NCI-H1436 treated with DMSO at 0.1 percent for 48 hours (cell line): Measurements from ENCODE around the gene FAM131B.

ENCODE experiments used
- DNase-seq: peaks from one replicate; lab custom pipeline; 2025; lab: John Stamatoyannopoulos, UW

FAM131B gene

GRCh38 chr7:143382126-143382790 is 19.7 kb upstream of the FAM131B start:
- DNase-seq: no peak

DNA sequence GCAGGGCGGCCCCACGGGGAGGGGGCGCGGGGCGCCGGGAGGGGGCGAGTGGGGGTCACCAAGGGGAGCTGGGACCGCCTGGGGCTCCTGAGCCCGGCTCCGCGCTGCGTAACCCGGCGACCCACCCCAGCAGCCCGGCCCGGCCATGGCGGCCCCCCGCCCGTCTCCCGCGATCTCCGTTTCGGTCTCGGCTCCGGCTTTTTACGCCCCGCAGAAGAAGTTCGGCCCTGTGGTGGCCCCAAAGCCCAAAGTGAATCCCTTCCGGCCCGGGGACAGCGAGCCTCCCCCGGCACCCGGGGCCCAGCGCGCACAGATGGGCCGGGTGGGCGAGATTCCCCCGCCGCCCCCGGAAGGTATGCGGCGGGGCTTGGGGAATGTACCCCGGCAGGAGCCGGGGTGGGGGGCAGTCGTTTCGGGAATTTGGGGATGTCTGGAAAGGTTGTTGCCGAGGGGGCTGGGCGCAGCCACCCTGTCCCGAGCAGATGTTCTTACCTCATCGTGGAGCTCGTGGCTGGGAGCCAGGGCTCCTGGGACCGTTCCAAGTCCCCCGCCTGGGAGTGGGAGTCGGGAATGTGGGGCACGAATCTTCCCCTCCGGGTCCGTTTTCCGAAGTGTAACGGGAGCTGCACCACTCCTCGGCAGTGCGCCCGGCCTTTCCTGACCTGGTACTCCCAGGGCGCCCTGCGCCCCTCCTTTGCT is 19.1 kb upstream of the FAM131B start:
- DNase-seq: no peak

DNA sequence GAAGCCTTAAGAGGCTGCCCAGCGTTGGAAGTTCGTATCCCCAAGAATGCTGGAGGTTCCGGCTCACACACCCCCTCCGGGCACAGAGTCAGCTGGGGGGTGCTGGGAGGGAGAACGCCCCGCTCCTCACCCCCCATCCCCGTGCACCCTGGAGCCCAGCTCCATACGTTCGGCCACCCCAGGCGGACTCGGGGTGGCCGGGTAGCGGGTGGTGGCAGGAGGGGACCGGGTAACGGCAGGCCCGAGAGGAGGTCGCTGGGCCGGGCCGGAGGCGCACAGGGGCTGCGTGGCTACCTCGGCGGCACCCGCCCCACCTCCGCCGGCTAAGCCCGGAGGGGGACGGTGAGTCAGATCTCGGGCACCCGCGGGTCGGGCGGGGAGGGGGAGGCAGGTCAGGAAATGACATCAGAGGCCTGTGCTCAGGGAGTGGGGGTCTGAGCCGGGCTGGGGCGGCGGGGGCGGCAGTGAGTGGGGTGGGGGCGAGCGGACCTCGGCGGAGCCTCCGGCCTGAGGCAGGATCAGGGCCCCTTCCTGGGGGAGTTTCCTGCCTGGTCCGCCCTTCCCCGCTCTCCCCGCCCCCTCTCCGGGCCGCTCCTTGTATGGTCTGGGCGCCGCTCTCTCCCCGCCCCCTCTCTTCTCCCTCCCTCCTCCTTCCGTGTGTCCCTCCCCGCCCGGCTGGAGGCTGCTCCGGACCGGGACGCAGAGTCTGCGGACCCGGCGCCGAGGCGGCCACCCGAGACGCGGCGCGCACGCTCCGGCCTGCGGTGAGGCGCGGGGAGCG is 18.3 kb upstream of the FAM131B start, which contains the start of gene ZYX:
Gene ZYX (plus strand): TSS at position 700 of the 781 bp plus-strand sequence. CDS start 227 bp downstream, outside the sequence.
- no peak for DNase-seq

DNA sequence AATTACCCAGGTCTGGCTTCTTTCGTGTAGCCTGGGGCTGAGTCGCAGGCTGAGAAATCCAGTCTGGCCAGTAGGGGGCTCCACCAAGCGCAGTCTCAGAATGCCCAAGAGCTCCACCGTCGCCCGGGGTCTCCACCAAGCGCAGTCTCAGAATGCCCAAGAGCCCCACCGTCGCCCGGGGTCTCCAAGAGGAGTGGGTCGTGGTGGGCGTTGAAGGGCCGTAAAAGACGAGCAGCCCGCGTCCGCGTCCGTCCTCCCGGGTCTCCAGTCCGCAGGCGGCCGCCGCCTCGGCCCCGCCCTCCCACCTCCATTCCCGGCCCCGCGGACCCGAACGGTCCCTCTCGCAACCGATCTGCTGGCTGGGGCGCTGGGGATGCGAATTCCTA is 17.7 kb upstream of the FAM131B start:
- no peak for DNase-seq

- DNase-seq: no peak
Observed at GRCh38 chr7:143379611-143380259, 17.2 kb upstream of the FAM131B start.

DNA sequence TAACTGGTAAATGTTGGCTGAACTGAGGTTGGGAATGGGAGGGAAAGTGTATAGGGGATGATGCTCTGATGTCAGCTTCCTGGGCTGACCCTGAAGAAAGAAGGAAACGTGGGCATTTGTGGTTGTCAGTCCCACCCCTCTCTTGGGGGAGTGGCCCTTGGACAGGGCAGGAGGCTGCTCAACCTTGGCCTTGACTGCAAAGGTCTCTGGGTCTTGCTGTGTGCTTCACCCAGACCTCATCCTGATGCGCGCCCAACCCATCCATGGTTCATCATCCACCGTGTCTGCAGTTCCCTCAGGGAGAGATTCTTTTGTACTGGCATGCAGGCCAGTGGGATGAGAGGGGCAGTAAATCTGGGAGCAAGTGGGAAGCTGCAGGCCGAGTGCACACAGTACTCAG is 13.9 kb upstream of the FAM131B start:
- DNase-seq: no peak

- DNase-seq: no peak
Observed at GRCh38 chr7:143375298-143376034, 13.0 kb upstream of the FAM131B start.

- no peak for DNase-seq
Observed at GRCh38 chr7:143374561-143374960, 12.0 kb upstream of the FAM131B start.

DNA sequence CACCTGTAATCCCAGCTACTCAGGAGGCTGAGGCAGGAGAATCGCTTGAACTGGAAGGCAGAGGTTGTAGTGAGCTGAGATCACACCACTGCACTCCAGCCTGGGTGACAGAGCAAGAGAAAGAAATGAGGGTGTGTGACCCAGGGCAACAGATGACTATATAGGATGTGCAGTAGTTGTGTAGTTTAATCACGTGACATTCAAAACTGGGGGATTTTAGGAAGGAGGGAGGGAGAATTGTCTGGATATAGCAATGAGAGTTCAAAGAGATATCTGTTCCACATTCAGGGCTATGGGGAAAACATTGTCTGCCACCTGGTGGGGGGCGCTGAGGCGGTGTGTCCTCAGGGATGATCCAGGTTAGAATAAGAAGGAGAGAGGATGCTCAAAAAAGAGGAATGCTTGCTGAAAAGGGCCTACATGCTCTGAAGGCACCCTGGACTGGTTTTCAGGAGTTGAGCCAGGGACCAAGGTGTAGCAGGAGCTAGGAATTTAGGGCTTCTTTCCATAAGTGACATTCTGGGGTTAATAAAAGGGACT is 10.8 kb upstream of the FAM131B start:
- no peak for DNase-seq

- no peak for DNase-seq
Observed at GRCh38 chr7:143372070-143372469, 9.6 kb upstream of the FAM131B start.

- no peak for DNase-seq
Observed at GRCh38 chr7:143369678-143370651, 7.5 kb upstream of the FAM131B start.

DNA sequence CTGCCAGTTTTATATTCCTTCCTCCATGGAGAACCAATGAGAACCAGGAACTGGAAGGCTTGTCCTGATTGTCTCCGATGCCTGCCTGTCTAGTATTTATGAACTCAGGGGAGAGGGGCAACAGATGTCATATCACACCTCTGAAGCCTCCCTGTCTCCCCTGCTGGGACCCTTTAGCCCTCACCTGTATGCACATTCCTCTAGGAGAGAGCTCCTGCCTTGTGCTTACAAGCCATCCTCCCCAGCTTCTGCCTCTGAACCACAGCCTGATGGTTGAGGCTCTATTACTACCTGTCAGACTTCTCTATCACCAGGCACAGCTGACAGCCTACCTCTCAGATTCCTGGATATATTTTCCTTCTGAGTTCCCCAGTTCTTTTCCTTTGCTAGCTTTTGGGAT is 5.9 kb upstream of the FAM131B start:
- no peak for DNase-seq

DNA sequence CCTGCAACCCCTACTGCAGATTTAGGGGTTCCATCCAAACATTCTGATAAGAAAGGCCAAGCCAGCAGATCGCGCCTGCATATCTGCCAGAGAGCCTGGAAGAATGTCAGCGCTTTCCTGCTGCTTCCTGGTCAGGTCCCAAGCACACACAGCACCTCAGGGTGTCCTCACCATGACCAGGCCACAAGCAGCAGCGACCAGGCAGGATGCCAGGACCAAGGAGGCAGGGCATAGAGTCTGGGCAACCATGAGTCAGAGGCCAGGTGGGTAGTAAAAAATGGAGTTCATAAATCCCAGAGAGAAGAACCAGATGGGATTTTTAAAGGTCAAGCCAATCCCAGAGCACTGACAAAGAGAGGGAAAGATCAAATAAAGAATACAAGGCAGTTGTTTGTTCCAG is 5.5 kb upstream of the FAM131B start:
- no peak for DNase-seq

DNA sequence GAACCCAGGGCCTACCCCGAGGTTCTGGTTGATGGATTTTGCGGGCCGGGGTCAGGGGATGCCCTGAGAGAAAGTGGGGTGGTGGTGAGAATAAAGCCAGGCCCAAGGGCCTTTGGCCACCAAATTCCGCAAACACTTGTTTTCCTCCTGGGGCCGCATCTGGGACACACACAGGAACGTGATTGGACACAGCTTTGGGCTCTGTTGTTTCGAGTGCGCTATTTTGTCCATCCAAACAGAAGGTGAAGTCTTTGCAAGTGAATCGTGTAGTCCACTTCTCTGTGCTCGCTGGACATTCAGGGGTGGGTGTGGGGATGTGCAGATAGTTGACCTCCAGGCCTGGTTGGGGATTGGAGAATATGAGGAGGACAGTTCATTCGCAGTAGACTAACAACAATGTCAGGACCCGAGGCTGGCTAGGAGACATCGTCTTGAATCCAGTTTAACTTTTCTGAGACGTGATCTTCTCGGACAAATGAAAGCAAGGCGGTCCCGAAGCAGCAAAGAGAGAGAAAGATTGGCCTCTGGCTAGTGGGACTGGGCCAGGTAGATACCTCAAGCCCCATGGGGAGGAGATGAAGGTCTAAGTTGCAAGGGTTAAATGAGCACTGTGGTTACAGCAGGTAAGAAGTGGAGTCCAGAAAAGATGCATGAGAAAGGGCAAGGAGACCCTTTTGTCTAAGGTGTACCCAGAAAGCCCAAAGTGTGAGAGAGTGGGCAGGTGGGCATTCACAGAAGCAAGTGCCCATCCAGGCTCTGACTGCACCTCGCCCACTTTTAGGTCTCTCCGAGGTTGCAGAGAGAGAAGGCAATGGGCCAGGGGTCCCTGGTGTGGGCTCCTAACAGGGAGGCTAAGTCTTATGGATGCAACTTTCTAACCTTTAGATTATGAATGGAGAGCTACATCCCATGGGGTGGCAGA is 764 bp upstream of the FAM131B start:
- no peak for DNase-seq

DNA sequence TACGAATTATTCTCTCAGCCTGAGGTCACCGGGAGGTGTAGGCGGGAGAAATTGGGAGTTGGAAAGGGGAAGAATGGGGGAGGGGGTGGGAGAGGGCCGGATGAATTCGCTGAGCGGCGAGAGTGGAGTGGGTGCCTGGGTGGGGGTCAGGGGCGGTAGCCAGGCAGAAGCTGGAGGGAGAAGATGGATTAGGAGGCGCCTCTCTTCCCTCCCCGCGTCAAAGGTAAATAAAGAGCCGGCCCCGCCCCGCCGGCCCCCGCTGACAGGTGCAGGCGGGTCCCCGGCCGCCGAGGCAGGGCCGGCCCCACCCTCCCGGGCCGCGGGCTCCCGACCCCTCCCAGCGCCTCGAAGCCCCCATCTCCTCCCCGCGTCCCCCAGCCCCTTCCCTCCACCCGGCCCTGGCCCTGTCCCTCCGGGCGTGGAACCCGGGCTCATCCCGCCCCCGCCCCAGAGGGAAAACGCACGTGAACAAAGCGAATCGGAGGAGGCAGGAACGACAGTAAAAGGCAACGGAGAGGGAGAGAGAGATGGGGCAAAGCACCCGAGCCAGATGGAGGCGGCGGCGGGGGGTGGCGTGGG is 872 bp downstream of the FAM131B start:
- DNase-seq: no peak

DNA sequence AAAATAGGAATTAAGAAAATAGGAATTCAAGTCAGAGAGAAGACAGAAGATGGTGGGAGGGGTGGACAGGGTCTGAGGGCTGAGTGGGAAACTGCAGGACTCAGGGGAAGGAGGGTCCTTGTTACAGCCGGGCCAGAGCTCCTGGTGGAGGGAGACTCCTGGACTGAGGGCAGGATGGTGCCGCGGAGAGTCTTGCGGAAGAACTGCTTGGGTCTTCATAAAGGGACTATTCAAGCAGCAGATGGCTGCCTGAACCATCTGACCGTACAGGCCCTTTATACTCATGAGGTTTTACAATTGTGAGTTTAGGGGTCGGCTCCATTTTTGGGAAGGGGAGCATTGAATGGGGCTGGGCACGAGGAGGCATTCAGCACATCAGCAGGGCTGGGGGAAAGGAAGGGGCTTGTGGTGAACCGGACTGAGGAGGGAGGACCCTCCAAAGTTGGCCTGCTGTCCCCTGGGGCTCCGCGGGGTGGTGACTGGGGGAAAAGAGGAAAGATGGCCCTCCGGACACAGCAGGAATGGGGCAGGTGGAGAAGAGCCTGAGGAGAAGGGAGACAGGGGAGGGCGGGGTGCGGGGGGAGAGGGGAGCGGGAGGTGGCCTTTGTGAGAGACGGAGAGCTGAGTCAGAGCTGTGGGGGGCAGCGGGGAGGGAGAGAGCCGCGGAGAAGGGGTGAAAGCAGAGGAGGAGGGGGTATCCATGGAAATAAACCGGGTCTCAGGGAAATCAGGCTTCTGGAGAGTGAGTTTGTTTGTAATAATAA is 1.5 kb downstream of the FAM131B start:
- DNase-seq: no peak

GRCh38 chr7:143359771-143360353 is 2.7 kb downstream of the FAM131B start:
- no peak for DNase-seq

DNA sequence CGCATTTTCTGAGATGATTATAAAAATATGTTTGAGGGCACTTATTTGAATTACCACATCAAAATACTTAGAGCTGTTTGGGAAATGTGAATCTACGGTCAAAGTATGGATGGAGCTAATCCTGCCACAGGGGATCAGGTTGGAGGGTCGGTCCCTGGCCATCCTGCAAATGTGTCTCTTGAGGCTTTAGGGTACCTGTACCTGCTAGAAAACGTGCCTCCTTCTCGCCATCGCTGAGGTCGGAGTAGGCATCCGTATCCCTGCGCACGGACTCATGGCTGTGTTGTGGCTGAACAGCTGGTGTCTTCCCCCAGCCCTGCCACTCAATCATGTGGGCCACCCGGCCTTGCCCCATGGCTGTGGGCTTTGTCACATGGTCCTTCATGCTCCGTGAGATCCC is 3.9 kb downstream of the FAM131B start:
- no peak for DNase-seq
